ENCODE measurements around the gene CANX.

The CANX gene

GRCh38 chr5:179780362-179780761 is 81.6 kb downstream of the CANX start:
- no peak for DNase-seq (ENCODE audit: low read depth)
- no peak for TF ChIP-seq CTCF (IDR thresholded peaks at IDR 0.05; ENCODE audit: low read depth, low read length, missing control alignments)
- H3K4me3 ChIP-seq (ENCODE audit: low read depth, low read length): no peak overlapping the region
